Measurements from ENCODE around the gene FERMT2.

The FERMT2 gene

DNA sequence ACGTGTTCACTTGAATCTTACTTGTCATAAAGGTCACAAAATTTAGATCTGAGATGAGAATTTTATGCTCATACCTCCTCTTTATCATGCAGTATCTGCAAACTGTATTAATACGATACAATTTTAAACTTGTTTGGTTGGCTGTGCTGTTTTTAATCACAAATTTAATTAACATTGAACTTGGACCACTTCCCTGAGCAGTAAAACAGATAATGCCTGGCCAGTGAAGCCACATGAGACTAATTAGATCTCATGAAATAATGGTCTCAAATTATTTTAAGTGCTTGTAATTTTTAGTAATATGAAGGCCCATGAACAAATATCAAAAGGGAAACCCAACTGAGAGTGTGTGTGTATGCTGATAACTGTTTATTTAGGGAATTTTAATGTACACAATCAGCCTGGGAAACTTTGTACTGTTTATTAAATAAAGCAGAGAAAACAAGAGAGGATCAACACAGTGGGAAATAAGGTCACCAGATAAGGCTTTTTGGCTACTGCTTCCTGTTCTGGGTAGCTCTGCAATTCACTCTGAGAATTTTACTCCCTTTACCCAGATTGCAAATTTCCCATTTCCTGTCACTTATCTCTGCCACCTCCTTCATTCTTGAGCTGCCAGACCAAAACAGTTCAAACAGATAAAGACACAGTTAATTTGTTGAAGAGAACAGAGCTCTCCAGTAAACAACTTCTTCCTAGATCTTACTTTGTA, 97.9 kb downstream of the FERMT2 start:
- TF ChIP-seq, protein P1, sequence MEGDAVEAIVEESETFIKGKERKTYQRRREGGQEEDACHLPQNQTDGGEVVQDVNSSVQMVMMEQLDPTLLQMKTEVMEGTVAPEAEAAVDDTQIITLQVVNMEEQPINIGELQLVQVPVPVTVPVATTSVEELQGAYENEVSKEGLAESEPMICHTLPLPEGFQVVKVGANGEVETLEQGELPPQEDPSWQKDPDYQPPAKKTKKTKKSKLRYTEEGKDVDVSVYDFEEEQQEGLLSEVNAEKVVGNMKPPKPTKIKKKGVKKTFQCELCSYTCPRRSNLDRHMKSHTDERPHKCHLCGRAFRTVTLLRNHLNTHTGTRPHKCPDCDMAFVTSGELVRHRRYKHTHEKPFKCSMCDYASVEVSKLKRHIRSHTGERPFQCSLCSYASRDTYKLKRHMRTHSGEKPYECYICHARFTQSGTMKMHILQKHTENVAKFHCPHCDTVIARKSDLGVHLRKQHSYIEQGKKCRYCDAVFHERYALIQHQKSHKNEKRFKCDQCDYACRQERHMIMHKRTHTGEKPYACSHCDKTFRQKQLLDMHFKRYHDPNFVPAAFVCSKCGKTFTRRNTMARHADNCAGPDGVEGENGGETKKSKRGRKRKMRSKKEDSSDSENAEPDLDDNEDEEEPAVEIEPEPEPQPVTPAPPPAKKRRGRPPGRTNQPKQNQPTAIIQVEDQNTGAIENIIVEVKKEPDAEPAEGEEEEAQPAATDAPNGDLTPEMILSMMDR (conservative IDR thresholded peaks at IDR 0.05): no peak
- no peak for TF ChIP-seq ZFX (IDR thresholded peaks at IDR 0.05)
- no peak overlapping the region for H3K27ac ChIP-seq

DNA sequence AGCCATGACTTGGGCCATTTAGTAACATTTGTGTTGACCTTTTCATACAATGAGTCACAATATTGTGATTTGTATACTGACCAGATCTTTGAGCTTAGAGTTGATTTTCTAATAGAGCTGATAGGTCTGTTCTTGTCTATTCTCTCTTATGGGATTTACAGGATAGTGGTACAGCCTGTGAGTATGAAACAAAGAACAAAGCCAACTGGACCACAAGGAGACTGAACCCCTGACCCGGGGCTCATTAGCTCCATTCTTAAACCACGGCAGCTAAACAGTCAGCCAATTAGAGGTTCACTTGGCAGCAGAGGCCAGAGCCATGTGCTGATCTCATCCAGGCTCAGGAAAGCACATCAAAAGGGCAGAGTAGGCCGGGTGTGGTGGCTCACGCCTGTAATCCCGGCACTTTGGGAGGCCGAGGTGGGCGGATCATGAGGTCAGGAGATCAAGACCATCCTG, 100.4 kb downstream of the FERMT2 start:
- no peak overlapping the region for H3K27ac ChIP-seq
- TF ChIP-seq, protein P1 (conservative IDR thresholded peaks at IDR 0.05): no peak
- no peak for TF ChIP-seq ZFX (IDR thresholded peaks at IDR 0.05)

DNA sequence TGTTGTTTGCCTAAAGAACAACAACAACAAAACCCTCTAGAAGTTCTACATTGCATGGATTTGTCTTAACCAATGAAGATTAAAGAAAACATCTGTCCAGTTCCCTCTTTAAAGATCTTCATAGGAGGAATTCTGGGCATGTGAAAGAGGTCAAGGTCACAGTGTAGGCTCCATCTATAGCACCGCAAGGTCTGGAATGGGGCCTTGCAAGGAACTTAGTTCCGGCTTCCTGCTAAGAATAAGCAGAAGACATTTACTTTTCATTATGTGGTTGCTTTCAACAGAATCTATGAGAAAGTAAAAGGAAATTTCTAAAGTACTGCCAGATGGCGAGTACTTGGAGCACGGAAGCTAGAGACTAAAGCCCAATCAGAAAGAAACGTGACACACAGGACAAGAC, 102.2 kb downstream of the FERMT2 start:
- H3K27ac ChIP-seq: no peak overlapping the region
- no peak for TF ChIP-seq ZFX (IDR thresholded peaks at IDR 0.05)
- TF ChIP-seq, protein P1 (conservative IDR thresholded peaks at IDR 0.05): no peak

DNA sequence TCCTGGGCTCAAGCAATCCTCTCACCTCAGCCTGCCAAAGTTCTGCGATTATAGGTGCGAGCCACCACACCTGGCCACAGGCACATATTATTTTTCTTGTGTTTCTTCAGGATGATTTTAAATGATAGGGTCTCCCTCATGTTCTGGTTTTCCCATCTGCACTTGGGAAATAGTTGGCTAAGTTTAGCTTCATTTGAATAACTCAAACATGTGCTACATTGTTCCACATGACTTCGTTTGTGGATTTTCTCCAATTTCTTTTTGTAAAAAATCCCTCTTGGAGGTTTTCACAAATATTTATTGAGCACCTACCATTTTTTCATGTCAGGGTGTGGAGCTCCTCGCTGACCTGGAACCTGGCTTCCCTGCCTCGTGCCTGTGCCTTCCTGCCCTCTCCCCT, 104.3 kb downstream of the FERMT2 start:
- no peak overlapping the region for H3K27ac ChIP-seq
- TF ChIP-seq, protein P1 (conservative IDR thresholded peaks at IDR 0.05): no peak
- no peak for TF ChIP-seq ZFX (IDR thresholded peaks at IDR 0.05)

GRCh38 chr14:52845081-52845480, 105.8 kb downstream of the FERMT2 start:
- TF ChIP-seq, protein P1 (conservative IDR thresholded peaks at IDR 0.05): no peak
- no peak for TF ChIP-seq ZFX (IDR thresholded peaks at IDR 0.05)
- H3K27ac ChIP-seq: peak overlapping the region; percentile 52

- H3K27ac ChIP-seq: peak overlapping the region; percentile 52
- no peak for TF ChIP-seq ZFX (IDR thresholded peaks at IDR 0.05)
- TF ChIP-seq, protein P1 (conservative IDR thresholded peaks at IDR 0.05): no peak
Measured at GRCh38 chr14:52844262-52845060, 106.4 kb downstream of the FERMT2 start.

- TF ChIP-seq, protein P1 (conservative IDR thresholded peaks at IDR 0.05): no peak
- TF ChIP-seq ZFX (IDR thresholded peaks at IDR 0.05): no peak
- no peak overlapping the region for H3K27ac ChIP-seq
Measured at GRCh38 chr14:52840877-52841276, 110.0 kb downstream of the FERMT2 start.

Data from C4-2B (cell line).